Neutrophil (primary cell): Measurements from ENCODE around the gene CD14.
A peak's percentile ranks its signal among the peaks of the same experiment; 100 is the strongest.
"Not testable (repeated sequence)": the region's sequence is repeated elsewhere in the genome, so short reads cannot be mapped to it uniquely, and the experiment has no call there.

ENCODE experiments used
- H3K27ac ChIP-seq: fragments of 200-600 bp; sonication (generic); 2 replicates; pipeline ENCODE4 v1.5.1; 2016; ENCODE audit warnings: mild to moderate bottlenecking, moderate library complexity
- H3K27me3 ChIP-seq: fragments of 200-600 bp; sonication (generic); 2 replicates; pipeline ENCODE4 v1.6.0; 2016; ENCODE audit warnings: mild to moderate bottlenecking
- H3K36me3 ChIP-seq: fragments of 200-600 bp; sonication (generic); 2 replicates; pipeline ENCODE4 v1.5.1; 2017
- H3K4me1 ChIP-seq, 2 experiments: fragments of 200-600 bp in 1 of 2; sonication (generic) in 1 of 2; 1 replicate in 1 of 2; 2 replicates in 1 of 2; pipeline versions ENCODE4 v1.5.1 to v1.6.1; 2013 to 2016; ENCODE audit warnings: low read depth in 1 of 2, low read length in 1 of 2, mild to moderate bottlenecking in 1 of 2, moderate library complexity in 1 of 2; ENCODE audit not compliant: control insufficient read depth in 1 of 2, insufficient read depth in 1 of 2
- H3K4me3 ChIP-seq, 2 experiments: fragments of 200-600 bp in 1 of 2; sonication (generic) in 1 of 2; 1 replicate in 1 of 2; 2 replicates in 1 of 2; pipeline ENCODE4 v1.5.1; 2013 to 2016; ENCODE audit warnings: low read depth in 1 of 2, low read length in 1 of 2, mild to moderate bottlenecking in 1 of 2, moderate library complexity in 1 of 2
- H3K9me3 ChIP-seq: fragments of 200-600 bp; sonication (generic); 2 replicates; pipeline ENCODE4 v1.5.1; 2016
- TF ChIP-seq, protein P1 (sequence below): fragments of 200-600 bp; sonication (generic); IDR thresholded peaks from 2 replicates; pipeline ENCODE4 v1.5.1; 2016; ENCODE audit warnings: antibody characterized with exemption

The CD14 gene

GRCh38 chr5:140628711-140629110 is 4.3 kb downstream of the CD14 start:
- H3K9me3 ChIP-seq: no peaks in the 10 kb centered on the region
- no peaks in the 10 kb centered on the region for H3K27me3 ChIP-seq
- TF ChIP-seq, protein P1, sequence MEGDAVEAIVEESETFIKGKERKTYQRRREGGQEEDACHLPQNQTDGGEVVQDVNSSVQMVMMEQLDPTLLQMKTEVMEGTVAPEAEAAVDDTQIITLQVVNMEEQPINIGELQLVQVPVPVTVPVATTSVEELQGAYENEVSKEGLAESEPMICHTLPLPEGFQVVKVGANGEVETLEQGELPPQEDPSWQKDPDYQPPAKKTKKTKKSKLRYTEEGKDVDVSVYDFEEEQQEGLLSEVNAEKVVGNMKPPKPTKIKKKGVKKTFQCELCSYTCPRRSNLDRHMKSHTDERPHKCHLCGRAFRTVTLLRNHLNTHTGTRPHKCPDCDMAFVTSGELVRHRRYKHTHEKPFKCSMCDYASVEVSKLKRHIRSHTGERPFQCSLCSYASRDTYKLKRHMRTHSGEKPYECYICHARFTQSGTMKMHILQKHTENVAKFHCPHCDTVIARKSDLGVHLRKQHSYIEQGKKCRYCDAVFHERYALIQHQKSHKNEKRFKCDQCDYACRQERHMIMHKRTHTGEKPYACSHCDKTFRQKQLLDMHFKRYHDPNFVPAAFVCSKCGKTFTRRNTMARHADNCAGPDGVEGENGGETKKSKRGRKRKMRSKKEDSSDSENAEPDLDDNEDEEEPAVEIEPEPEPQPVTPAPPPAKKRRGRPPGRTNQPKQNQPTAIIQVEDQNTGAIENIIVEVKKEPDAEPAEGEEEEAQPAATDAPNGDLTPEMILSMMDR: no peak
- H3K4me3 ChIP-seq: no peak overlapping the region
- peak overlapping the region; percentile 31 for H3K27ac ChIP-seq
- peaks cover 49 to 55% of the 10 kb centered on the region in 2 experiments for H3K4me1 ChIP-seq
- no peaks in the 10 kb centered on the region for H3K36me3 ChIP-seq

DNA sequence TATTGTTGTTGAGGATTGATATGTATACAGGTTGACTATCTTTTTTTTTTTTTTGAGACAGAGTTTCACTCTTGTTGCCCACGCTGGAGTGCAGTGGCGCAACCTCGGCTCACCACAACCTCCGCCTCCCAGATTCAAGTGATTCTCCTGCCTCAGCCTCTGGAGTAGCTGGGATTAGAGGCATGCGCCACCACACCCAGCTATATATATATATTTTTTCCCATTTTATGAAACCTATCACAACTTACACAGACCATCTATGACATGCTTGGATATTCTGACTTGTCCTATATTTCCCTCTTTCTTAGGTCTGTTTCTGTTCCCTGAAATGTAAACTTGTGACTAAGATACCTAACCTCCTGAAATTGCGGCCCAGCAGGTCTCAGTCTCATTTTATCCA is 5.0 kb downstream of the CD14 start:
- TF ChIP-seq, protein P1: no peak
- no peaks in the 10 kb centered on the region for H3K9me3 ChIP-seq
- no peak overlapping the region for H3K27ac ChIP-seq
- H3K4me3 ChIP-seq: no peak overlapping the region
- peaks cover 49 to 55% of the 10 kb centered on the region in 2 experiments for H3K4me1 ChIP-seq
- no peaks in the 10 kb centered on the region for H3K27me3 ChIP-seq
- no peaks in the 10 kb centered on the region for H3K36me3 ChIP-seq

DNA sequence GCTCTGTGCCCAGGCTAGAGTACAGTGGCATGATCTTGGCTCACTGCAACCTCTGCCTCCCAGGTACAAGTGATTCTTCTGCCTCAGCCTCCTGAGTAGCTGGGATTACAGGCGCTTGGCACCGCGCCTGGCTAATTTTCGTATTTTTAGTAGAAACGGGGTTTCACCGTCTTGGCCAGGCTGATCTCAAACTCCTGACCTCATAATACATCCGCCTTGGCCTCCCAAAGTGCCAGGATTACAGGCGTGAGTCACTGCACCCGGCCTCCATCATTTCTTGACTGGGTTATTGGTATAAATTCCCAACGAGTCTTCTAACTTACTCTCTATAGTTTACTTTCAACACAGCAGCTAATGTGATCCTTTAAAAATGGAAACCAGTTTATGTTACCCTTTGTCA is 8.1 kb downstream of the CD14 start:
- H3K9me3 ChIP-seq, H3K4me3 ChIP-seq, H3K27me3 ChIP-seq, H3K36me3 ChIP-seq: not testable (repeated sequence)
- Histone ChIP-seq H3K27ac (peak overlapping the region; percentile 27), H3K4me1 (peaks cover 23 to 32% of the 10 kb centered on the region in 2 experiments)

- peaks cover 13 to 14% of the 10 kb centered on the region in 2 experiments for H3K4me1 ChIP-seq
- not testable (repeated sequence) for H3K36me3 ChIP-seq, H3K4me3 ChIP-seq, H3K27me3 ChIP-seq, H3K9me3 ChIP-seq
- peak overlapping the region; percentile 44 for H3K27ac ChIP-seq
Observed at GRCh38 chr5:140623061-140623460, 9.9 kb downstream of the CD14 start.

DNA sequence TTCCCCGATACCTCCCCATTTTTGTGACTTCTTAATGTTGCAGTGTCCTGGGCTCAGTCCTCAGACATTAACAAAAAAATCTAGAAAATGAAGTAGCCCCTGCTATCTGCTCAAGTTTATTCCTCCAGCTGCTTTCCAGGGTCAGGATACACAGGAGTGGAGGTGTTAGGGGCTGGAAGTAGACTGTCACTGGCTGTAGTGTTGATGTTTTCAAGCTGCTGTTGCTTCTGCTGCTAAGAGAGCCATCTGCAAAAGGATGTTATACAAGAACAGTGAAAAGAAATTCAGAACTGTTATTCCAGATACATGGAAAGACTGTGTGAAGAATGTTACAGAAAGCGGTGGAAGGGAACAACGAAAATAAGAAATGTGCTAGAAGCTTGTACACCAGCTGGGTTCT is 10.7 kb downstream of the CD14 start:
- Histone ChIP-seq H3K27ac (no peak overlapping the region), H3K4me1 (peaks cover 11 to 13% of the 10 kb centered on the region in 2 experiments), H3K27me3 (peaks cover 7% of the 10 kb centered on the region), H3K9me3 (no peaks in the 10 kb centered on the region), H3K4me3 (no peak overlapping the region), H3K36me3 (no peaks in the 10 kb centered on the region)
- TF ChIP-seq, protein P1: no peak

DNA sequence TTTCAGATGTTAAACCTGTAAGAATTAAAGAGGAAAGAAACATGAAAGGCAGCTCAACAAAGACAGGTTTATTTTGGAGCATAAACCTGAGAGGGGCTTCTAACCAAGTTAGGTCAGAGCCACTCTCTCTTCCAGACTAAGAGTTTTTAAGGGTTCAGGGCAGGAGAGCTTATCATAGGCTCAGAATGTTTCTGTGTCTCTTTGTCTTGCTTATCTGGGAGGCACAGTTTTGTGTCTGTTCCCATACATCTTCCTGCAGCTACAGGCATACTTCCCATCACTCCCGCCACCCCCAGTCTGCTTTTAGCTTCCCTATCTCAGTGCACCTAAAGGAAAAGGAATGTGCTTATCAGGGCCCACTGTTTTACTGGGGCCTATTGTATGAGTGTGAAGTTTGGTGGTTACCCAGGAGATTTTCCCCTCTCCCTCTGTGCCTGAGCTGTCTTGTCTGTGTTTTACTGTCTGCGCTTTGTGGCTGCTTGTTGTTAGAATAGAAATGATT is 21.9 kb downstream of the CD14 start:
- Histone ChIP-seq H3K4me3 (peak overlapping the region; percentile 30 to 51), H3K4me1 (peaks cover 89 to 95% of the 10 kb centered on the region in 2 experiments), H3K9me3 (no peaks in the 10 kb centered on the region), H3K27me3 (no peaks in the 10 kb centered on the region), H3K27ac (peak overlapping the region; percentile 99), H3K36me3 (no peaks in the 10 kb centered on the region)
- TF ChIP-seq, protein P1: no peak

GRCh38 chr5:140609126-140609525 is 23.8 kb downstream of the CD14 start:
- Histone ChIP-seq H3K9me3 (no peaks in the 10 kb centered on the region), H3K27ac (peak overlapping the region; percentile 99)
- TF ChIP-seq, protein P1: no peak

More at GRCh38 chr5:140609126-140609525, 23.8 kb downstream of the CD14 start:
- Histone ChIP-seq H3K36me3 (no peaks in the 10 kb centered on the region), H3K27me3 (no peaks in the 10 kb centered on the region), H3K4me3 (peak overlapping the region; percentile 35 to 41), H3K4me1 (peaks cover 96 to 97% of the 10 kb centered on the region in 2 experiments)
